Chondrocyte (in vitro differentiated cells): Measurements from ENCODE around the gene MAP4K3. TPM values are rescaled to one million over a fixed set of nuclear protein-coding genes. Genes with fewer than 3 reads are reported as not detected.

Experiments used
- DNase-seq: peaks from one replicate; pipeline ENCODE4 v3.0.0; 2021; ENCODE audit warnings: mixed read lengths, low spot score
- H3K27ac Mint-ChIP-seq: one replicate; pipeline ENCODE4 v1.8.0; 2021; ENCODE audit warnings: mild to moderate bottlenecking, moderate library complexity, mixed read lengths; ENCODE audit not compliant: unreplicated experiment
- H3K27me3 Mint-ChIP-seq: 2 replicates; pipeline ENCODE4 v1.8.0; 2021; ENCODE audit warnings: low read depth, mixed read lengths
- H3K36me3 Mint-ChIP-seq: 2 replicates; pipeline ENCODE4 v1.8.0; 2021; ENCODE audit warnings: low read depth, mixed read lengths
- H3K4me1 Mint-ChIP-seq: 2 replicates; pipeline ENCODE4 v1.8.0; 2021; ENCODE audit warnings: low read depth, mild to moderate bottlenecking, mixed read lengths
- H3K4me3 Mint-ChIP-seq: one replicate; pipeline ENCODE4 v1.8.0; 2021; ENCODE audit warnings: mild to moderate bottlenecking, moderate library complexity, mixed read lengths; ENCODE audit not compliant: unreplicated experiment
- H3K9me3 Mint-ChIP-seq: 2 replicates; pipeline ENCODE4 v1.8.0; 2021; ENCODE audit warnings: low read depth, mixed read lengths
- total RNA-seq: library from RNA; stranded (reverse); gene quantifications from 3 replicates; pipeline ENCODE4 v1.2.1, GENCODE V29; 2021
- TF ChIP-seq, protein P1 (sequence below): fragments of 200-600 bp; sonication (generic); IDR thresholded peaks from 2 replicates; pipeline ENCODE4 v1.5.0; 2021; ENCODE audit warnings: antibody characterized with exemption, mild to moderate bottlenecking, moderate library complexity

Gene MAP4K3
- total RNA-seq, 1 donor from 2014 or later: 35.3 TPM

DNA sequence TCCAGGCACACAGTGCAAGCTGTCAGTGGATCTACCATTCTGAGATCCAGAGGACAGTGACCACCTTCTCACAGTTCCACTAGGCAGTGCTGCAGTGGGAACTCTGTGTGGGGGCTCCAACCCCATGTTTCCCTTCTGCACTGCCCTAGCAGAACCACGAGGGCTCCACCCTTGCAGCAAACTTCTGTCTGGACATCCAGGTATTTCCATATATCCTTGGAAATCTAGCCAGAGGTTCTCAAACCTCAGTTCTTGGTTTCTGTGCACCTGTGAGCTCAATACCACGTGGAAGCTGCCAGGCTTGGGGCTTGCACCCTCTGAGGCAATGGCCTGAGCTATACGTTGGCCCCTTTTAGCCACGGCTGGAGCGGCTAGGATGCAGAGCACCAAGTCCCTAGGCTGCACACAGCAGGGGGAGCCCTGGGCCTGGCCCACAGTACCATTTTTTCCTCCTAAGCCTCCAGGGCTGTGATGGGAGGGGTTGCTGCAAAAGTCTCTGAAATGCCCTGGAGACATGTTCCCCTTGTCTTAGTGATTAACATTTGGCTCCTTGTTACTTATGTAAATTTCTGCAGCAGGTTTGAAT is 77.5 kb downstream of the MAP4K3 start:
- peaks cover 10% of the 10 kb centered on the region for H3K4me1 Mint-ChIP-seq
- no peak overlapping the region for H3K4me3 Mint-ChIP-seq
- no peaks in the 10 kb centered on the region for H3K27me3 Mint-ChIP-seq
- TF ChIP-seq, protein P1, sequence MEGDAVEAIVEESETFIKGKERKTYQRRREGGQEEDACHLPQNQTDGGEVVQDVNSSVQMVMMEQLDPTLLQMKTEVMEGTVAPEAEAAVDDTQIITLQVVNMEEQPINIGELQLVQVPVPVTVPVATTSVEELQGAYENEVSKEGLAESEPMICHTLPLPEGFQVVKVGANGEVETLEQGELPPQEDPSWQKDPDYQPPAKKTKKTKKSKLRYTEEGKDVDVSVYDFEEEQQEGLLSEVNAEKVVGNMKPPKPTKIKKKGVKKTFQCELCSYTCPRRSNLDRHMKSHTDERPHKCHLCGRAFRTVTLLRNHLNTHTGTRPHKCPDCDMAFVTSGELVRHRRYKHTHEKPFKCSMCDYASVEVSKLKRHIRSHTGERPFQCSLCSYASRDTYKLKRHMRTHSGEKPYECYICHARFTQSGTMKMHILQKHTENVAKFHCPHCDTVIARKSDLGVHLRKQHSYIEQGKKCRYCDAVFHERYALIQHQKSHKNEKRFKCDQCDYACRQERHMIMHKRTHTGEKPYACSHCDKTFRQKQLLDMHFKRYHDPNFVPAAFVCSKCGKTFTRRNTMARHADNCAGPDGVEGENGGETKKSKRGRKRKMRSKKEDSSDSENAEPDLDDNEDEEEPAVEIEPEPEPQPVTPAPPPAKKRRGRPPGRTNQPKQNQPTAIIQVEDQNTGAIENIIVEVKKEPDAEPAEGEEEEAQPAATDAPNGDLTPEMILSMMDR: no peak
- DNase-seq: no peak
- H3K36me3 Mint-ChIP-seq: peaks cover 24% of the 10 kb centered on the region
- peaks cover 19% of the 10 kb centered on the region for H3K9me3 Mint-ChIP-seq
- no peak overlapping the region for H3K27ac Mint-ChIP-seq

DNA sequence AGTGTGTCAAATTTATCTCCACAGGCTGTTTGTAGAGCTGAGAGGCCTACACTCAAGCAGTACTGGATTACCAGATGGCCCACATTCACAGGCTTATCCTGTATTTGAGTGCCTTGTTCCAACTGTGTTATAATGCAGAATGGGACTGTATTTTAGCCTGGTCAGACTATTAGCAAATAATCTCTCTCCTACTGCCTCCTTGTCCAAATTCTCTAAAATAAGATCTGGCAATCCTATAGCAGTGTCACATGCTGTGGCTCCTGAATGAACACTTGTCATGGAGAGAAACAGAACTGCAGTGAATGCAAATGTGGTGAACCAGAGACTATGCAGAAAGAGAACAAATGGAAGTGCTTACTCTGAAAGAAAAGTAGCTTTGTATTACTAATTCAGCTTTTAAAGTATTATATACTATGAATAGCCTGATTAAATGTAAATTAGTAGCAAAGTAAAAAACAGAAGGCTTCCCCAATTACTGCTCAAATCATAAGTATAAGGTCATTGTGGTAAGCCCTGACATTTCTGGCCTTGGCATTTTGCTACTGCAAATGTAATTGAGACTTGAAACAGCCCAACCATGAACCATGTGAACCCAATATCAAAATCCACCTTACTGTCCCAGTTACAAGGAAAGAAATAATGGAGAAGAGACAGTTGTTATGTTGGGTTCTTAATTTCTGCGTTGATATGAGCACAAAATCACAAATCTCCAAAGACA is 80.0 kb downstream of the MAP4K3 start:
- peaks cover 10% of the 10 kb centered on the region for H3K4me1 Mint-ChIP-seq
- DNase-seq: no peak
- H3K27me3 Mint-ChIP-seq: no peaks in the 10 kb centered on the region
- H3K4me3 Mint-ChIP-seq: no peak overlapping the region
- TF ChIP-seq, protein P1: no peak
- peaks cover 12% of the 10 kb centered on the region for H3K9me3 Mint-ChIP-seq
- H3K27ac Mint-ChIP-seq: no peak overlapping the region
- H3K36me3 Mint-ChIP-seq: peaks cover 22% of the 10 kb centered on the region

DNA sequence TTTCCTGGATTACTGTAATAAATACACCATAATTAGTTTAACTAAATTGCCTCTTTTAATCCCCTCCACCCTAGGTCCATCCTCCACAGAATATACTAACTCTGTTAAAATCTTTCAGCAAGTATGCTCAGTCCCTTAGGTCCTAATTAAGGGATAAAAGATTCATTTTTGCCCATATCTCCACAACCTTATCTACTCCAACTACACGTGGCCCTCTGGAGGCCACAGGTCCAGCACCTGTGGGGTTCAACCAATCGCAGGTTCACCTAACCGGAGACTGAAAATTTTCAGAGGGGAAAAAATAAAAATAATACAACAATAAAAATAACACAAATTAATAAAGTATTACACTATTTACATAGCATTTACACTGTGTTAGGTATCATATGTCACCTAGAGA is 86.4 kb downstream of the MAP4K3 start:
- TF ChIP-seq, protein P1: no peak
- Mint-ChIP-seq H3K9me3 (no peaks in the 10 kb centered on the region), H3K4me3 (no peak overlapping the region), H3K36me3 (peaks cover 6% of the 10 kb centered on the region), H3K4me1 (peaks cover 3% of the 10 kb centered on the region), H3K27me3 (no peaks in the 10 kb centered on the region), H3K27ac (no peak overlapping the region)
- DNase-seq: no peak

DNA sequence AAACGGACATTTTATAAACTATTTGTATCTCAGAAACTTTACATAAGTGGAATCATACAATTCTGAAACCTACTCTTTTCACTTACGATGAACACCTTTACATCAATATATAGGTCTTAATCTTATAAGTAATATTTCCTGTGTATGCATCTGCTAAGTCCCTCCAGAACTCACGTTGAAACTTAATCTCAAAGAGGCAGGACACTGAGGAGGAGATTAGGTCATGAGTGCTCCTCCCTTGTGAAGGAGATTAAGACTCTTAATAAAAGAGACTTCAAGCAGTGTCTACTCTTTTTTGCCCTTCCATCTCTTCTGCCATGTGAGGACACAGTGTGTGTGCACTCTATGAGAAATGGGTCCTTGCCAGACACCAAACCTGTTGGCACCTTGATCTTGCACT is 98.6 kb downstream of the MAP4K3 start:
- no peak for DNase-seq
- Mint-ChIP-seq H3K9me3 (no peaks in the 10 kb centered on the region), H3K4me1 (peaks cover 4% of the 10 kb centered on the region), H3K4me3 (no peak overlapping the region), H3K36me3 (peaks cover 12% of the 10 kb centered on the region), H3K27ac (no peak overlapping the region), H3K27me3 (no peaks in the 10 kb centered on the region)
- TF ChIP-seq, protein P1: no peak

DNA sequence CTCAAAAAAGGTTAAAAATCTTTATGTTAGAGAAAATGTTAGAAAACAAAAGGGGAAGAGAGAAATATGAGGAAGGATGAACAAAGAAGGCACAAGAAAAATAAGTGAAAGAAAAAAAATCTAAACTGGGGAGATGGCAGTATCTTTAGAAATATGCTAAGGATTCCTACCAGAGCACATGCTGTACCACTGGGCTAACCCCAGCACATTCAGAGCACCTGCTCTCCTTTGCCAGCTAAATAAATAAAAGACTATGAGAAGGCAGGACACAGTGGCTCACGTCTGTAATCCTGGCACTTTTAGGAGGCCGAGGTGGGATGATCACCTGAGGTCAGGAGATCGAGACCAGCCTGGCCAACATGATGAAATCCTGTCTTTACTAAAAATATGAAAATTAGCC is 101.2 kb downstream of the MAP4K3 start:
- peaks cover 11% of the 10 kb centered on the region for H3K36me3 Mint-ChIP-seq
- TF ChIP-seq, protein P1: no peak
- no peak overlapping the region for H3K4me3 Mint-ChIP-seq
- H3K27ac Mint-ChIP-seq: no peak overlapping the region
- peaks cover 4% of the 10 kb centered on the region for H3K4me1 Mint-ChIP-seq
- no peak for DNase-seq
- no peaks in the 10 kb centered on the region for H3K27me3 Mint-ChIP-seq
- no peaks in the 10 kb centered on the region for H3K9me3 Mint-ChIP-seq
